RWPE1 (cell line): ENCODE measurements around the gene CANT1.

ENCODE experiments used
- CTCF ChIA-PET: fragments of 350-600 bp; sonication (Branson Sonifier 250); formaldehyde crosslinking; extraction: SDS; loops from one replicate; lab custom pipeline; 2021; lab: Yijun Ruan, JAX
- POLR2A ChIA-PET: fragments of 400-600 bp; formaldehyde crosslinking; extraction: SDS; loops from one replicate; lab custom pipeline; 2020; ENCODE audit warnings: antibody characterized with exemption; ENCODE audit not compliant: low non-redundant PET; lab: Yijun Ruan, JAX
- DNase-seq: peaks from one replicate; pipeline ENCODE4 v3.0.0; 2012; ENCODE audit warnings: low spot score
- H3K27ac ChIP-seq: fragments of 450-650 bp; 2 replicates; pipeline ENCODE4 v1.5.1; 2017
- CTCF ChIP-seq: fragments of 450-650 bp; conservative IDR thresholded peaks from 2 replicates; pipeline ENCODE4 v1.5.1; 2017; ENCODE audit warnings: low read depth, mild to moderate bottlenecking

Gene CANT1

GRCh38 chr17:79039886-79040285 lies 30.3 kb upstream of the CANT1 start:
- ChIA-PET CTCF (no interaction called here), POLR2A (no interaction called here)
- TF ChIP-seq CTCF: no peak
- peak overlapping the region; percentile 10 for H3K27ac ChIP-seq
- DNase-seq: no peak

GRCh38 chr17:79039171-79039570 lies 29.6 kb upstream of the CANT1 start:
- CTCF ChIA-PET: no interaction called here
- POLR2A ChIA-PET: no interaction called here
- no peak for DNase-seq
- peak overlapping the region; percentile 95 for H3K27ac ChIP-seq
- TF ChIP-seq CTCF: no peak

DNA sequence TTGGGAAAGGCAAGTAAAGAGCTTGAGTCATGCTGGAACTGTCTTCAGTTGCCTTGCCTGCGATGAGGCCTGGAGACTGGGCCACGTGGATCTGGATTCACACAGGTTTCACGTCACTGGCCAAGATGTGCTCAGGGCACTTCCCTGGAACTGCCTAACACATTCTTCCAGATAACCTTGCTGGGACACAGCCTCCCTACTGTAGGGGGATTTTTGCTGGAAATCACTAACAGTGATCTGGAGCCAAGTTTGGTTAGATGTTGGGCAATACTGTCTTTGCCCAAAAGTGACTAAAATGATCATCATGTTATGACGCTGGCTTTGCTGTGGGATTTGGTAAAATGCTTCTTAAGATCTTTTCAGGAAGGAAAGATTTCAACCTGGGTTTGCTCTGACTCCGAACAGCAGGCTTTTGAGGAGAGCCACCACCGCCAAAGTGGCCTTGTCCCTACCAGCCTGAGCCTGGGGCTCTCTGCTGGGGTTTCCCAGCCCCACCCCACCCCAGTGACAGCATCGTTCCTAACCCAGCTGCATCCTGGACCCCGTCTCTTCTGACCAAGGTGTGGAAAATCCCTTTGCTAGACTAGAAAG lies 29.1 kb upstream of the CANT1 start:
- peak overlapping the region; percentile 95 for H3K27ac ChIP-seq
- no peak for TF ChIP-seq CTCF
- ChIA-PET POLR2A (no interaction called here), CTCF (no interaction called here)
- peak; percentile 65 for DNase-seq

- ChIA-PET CTCF (interaction anchor here (0.9 to 1.6 kb wide), 3 partner anchors 9 to 51 kb away, joined by 4 to 6 read pairs (median 5); no protein-coding TSS in a partner anchor), POLR2A (interaction anchor here (0.5 to 0.9 kb wide), 2 partner anchors 11 to 31 kb away, joined by 3 to 4 read pairs; no protein-coding TSS in a partner anchor)
- DNase-seq: peak; percentile 86
- no peak for TF ChIP-seq CTCF
- H3K27ac ChIP-seq: peak overlapping the region; percentile 95
These were observed 27.0 kb upstream of the CANT1 start for GRCh38 chr17:79036596-79036995.

DNA sequence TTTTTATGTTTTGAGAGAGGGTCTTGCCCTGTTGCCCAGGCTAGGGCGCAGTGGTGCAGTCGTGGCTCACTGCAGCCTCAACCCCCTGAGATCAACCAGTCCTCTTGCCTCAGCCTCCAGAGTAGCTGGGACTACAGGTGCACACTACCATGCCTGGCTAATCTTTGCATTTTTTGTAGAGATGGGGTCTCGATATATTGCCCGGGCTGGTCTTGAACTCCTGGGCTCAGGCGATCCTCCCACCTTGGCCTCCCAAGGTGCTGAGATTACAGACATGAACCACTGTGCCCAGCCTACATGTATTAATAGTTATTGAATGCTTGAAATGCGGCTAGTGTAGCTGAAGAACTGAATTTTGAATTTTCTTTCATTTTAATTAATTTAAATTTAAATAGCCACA lies 26.6 kb upstream of the CANT1 start:
- ChIA-PET POLR2A (interaction anchor here (0.5 to 0.9 kb wide), 2 partner anchors 10 to 31 kb away, joined by 3 to 4 read pairs; no protein-coding TSS in a partner anchor), CTCF (interaction anchor here (0.9 to 1.6 kb wide), 3 partner anchors 9 to 52 kb away, joined by 4 to 6 read pairs (median 5); no protein-coding TSS in a partner anchor)
- no peak for DNase-seq
- TF ChIP-seq CTCF: no peak
- H3K27ac ChIP-seq: peak overlapping the region; percentile 95

DNA sequence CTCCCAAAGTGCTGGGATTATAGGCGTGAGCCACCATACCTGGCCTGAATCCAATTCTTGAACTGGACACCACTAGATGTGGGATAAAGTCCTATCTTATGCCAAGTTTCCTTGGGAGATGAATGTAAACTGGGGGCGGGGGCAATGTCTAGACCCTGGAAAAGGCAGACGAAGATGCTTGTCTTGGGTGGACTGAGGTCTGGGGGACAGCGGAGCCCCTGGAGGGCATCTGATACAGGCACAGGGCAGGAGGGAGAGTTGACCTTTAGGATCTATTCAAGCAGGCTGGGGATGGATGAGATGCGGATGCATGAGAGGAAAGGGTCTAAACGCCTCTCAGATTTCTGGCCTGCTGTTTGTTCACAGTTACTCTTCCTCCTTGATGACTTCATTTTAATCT lies 26.1 kb upstream of the CANT1 start:
- no peak for DNase-seq
- TF ChIP-seq CTCF: no peak
- ChIA-PET POLR2A (no interaction called here), CTCF (interaction anchor here (0.5 kb wide), 1 partner anchor 28 kb away, joined by 3 read pairs; no protein-coding TSS in a partner anchor)
- H3K27ac ChIP-seq: peak overlapping the region; percentile 95
